8988T (cell line): Measurements from ENCODE around the gene TEX264.
A peak's percentile ranks its signal among the peaks of the same experiment; 100 is the strongest.

Experiments used
- DNase-seq: peaks from one replicate; pipeline ENCODE4 v3.0.0; 2011

Gene TEX264

DNA sequence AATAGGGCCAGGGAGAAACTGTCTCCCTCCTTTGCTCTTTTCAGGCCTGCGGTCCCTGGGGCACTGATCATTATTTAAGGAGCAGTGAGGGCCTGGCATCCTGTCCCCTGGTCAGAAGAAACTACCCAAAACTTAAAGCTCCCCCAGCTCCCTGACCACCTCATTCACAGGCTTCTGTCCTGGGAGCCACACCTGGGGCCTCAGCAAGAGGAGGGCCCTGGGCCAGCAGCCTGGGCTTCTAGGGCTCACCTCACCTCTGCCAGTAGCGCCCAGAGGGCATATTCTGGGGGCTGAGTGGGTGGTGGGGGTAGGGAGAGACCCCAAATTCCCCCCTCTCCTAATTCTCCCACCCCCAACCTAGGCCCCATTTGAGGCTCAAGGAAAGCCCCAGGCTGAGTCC, 31.1 kb downstream of the TEX264 start:
- no peak for DNase-seq

GRCh38 chr3:51703068-51703760, 32.2 kb downstream of the TEX264 start:
- no peak for DNase-seq

DNA sequence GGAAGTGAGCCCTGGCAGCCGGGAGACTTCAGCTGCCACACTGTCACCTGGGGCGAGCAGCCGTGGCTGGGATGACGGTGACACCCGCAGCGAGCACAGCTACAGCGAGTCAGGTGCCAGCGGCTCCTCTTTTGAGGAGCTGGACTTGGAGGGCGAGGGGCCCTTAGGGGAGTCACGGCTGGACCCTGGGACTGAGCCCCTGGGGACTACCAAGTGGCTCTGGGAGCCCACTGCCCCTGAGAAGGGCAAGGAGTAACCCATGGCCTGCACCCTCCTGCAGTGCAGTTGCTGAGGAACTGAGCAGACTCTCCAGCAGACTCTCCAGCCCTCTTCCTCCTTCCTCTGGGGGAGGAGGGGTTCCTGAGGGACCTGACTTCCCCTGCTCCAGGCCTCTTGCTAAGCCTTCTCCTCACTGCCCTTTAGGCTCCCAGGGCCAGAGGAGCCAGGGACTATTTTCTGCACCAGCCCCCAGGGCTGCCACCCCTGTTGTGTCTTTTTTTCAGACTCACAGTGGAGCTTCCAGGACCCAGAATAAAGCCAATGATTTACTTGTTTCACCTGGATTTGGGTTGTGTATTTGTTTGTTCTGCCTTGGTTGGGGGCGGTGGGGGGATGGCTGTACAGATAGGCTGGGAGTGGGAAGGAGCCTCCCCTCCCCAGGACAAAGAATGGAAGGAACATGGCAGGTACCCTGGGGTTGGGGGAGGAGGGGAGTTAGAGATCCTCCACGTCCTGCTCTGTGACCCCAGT, 32.9 kb downstream of the TEX264 start:
- DNase-seq, result peak; percentile 24

GRCh38 chr3:51704511-51704950, 33.5 kb downstream of the TEX264 start:
- DNase-seq, result peak; percentile 24

GRCh38 chr3:51705276-51706020, 34.4 kb downstream of the TEX264 start:
- DNase-seq, result peak; percentile 37

GRCh38 chr3:51706021-51706485, 35.0 kb downstream of the TEX264 start:
- DNase-seq, result peak; percentile 53

DNA sequence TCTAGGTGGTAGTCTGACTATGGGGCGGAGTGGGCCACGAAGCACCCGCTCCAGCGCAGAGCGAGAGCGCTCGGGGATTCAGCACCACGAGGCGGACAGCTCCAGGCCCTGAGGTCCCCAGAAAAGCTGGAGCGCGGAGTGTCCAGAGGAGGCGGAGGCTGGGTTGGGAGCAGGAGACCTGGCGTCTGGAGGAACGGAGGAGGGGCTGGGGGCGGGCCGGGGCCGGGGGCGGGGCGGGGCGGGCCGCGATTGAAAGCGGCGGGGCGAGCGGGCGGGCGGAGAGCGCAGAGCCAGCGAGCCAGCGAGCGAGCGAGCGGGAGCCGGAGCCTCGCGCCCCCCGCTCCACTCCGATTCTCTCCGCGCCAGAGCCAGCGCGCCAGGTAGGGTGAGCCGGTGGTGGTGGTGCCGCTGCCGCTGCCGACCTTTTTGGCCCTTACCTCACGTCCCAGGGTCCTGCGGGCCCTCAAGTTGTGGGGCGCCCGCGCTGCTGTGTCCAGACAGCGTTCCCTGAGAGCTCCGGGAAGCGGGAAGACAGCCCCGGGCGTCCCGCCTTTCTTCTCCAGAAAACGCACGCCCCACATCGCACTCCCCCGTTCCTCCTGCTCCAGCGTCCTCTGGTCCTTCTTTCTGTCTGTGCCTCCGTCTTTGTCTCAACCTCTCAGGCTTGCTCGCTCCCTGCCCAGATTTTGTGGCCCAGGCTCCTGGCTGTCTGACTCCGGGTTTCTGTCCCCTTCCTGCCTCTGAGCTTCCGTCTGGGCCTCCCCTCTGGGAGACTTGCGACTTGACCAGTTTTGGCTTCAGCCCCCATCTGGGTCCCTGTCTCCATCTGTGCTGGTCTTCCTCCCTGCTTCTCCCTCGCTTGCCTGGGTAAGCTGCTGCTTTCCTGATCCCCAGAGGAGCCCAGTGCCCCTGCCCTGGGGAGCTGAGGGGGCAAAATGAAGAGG, 36.0 kb downstream of the TEX264 start, which contains the start of gene GRM2:
TSS of gene GRM2 (plus strand) at position 281 of the 944 bp plus-strand sequence. CDS start 1,916 bp downstream, outside the sequence.
- DNase-seq, result peak; percentile 85

GRCh38 chr3:51708216-51708845, 37.3 kb downstream of the TEX264 start:
- no peak for DNase-seq

GRCh38 chr3:51709004-51709420, 38.0 kb downstream of the TEX264 start:
- peak; percentile 38 for DNase-seq

DNA sequence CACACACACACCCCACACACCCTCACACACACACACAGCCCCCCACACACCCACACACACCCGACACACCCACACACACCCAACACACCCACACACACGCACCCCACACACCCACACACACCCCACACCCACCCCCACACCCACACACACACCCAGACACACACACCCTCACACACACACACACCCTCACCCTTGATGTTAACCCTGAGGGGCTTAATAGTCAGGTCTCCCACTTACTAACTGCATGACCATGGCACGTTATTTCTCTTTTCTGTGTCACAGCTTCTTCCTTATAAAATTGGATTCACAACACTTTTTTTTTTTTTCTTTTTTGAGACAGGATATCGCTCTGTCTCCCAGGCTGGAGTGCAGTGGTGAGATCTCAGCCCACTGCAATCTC, 38.6 kb downstream of the TEX264 start:
- DNase-seq, result no peak

- DNase-seq, result peak; percentile 83
Observed at GRCh38 chr3:51710631-51711351, 39.7 kb downstream of the TEX264 start.

GRCh38 chr3:51711352-51712037, 40.4 kb downstream of the TEX264 start:
- DNase-seq, result peak; percentile 17

DNA sequence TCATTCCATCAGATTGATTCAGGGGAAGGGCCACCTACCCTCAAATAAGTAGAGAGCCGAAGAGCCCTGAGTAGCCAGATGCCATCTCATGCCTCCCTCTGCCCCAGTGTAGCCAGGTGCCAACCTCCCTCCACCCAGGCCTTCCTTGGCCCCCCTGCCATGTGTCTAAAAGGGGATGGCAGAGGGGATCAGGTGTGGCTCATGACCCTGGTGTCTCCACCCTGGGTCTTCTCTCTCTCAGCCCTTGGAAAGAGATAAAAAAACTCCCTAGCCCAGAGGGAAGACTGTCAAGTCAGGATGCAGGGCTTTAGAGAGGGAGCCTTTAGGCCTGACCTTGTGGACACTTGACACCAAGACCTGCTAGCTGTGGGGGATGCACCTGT, 41.0 kb downstream of the TEX264 start:
- peak; percentile 4 for DNase-seq

DNA sequence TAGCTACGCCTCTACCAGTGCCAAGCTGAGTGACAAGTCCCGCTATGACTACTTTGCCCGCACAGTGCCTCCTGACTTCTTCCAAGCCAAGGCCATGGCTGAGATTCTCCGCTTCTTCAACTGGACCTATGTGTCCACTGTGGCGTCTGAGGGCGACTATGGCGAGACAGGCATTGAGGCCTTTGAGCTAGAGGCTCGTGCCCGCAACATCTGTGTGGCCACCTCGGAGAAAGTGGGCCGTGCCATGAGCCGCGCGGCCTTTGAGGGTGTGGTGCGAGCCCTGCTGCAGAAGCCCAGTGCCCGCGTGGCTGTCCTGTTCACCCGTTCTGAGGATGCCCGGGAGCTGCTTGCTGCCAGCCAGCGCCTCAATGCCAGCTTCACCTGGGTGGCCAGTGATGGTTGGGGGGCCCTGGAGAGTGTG, 41.5 kb downstream of the TEX264 start:
- no peak for DNase-seq

DNA sequence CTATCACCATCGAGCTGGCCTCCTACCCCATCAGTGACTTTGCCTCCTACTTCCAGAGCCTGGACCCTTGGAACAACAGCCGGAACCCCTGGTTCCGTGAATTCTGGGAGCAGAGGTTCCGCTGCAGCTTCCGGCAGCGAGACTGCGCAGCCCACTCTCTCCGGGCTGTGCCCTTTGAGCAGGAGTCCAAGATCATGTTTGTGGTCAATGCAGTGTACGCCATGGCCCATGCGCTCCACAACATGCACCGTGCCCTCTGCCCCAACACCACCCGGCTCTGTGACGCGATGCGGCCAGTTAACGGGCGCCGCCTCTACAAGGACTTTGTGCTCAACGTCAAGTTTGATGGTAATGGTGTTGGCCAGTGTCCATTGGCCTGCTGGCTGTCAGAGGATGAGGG, 41.9 kb downstream of the TEX264 start:
- DNase-seq, result no peak

DNA sequence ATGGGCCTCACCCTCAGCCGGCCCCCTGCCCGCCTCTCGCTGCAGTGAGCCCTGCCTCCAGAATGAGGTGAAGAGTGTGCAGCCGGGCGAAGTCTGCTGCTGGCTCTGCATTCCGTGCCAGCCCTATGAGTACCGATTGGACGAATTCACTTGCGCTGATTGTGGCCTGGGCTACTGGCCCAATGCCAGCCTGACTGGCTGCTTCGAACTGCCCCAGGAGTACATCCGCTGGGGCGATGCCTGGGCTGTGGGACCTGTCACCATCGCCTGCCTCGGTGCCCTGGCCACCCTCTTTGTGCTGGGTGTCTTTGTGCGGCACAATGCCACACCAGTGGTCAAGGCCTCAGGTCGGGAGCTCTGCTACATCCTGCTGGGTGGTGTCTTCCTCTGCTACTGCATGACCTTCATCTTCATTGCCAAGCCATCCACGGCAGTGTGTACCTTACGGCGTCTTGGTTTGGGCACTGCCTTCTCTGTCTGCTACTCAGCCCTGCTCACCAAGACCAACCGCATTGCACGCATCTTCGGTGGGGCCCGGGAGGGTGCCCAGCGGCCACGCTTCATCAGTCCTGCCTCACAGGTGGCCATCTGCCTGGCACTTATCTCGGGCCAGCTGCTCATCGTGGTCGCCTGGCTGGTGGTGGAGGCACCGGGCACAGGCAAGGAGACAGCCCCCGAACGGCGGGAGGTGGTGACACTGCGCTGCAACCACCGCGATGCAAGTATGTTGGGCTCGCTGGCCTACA, 44.4 kb downstream of the TEX264 start:
- DNase-seq, result peak; percentile 26

DNA sequence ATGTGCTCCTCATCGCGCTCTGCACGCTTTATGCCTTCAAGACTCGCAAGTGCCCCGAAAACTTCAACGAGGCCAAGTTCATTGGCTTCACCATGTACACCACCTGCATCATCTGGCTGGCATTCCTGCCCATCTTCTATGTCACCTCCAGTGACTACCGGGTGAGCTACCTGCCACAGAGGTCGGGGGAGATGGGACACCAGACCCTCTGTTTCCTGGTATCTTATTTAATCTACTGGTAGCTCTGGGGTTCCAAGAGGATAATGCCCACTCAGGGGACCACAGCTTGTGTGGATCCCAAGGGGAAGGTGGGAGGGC, 44.9 kb downstream of the TEX264 start:
- DNase-seq, result no peak

- no peak for DNase-seq
Observed at GRCh38 chr3:51716805-51717204, 45.8 kb downstream of the TEX264 start.

GRCh38 chr3:51717446-51717845, 46.4 kb downstream of the TEX264 start:
- DNase-seq, result no peak

- DNase-seq, result peak; percentile 18
Observed at GRCh38 chr3:51717947-51718346, 46.9 kb downstream of the TEX264 start.
